Measurements from ENCODE around the gene ATP6V0C.

The ATP6V0C gene

DNA sequence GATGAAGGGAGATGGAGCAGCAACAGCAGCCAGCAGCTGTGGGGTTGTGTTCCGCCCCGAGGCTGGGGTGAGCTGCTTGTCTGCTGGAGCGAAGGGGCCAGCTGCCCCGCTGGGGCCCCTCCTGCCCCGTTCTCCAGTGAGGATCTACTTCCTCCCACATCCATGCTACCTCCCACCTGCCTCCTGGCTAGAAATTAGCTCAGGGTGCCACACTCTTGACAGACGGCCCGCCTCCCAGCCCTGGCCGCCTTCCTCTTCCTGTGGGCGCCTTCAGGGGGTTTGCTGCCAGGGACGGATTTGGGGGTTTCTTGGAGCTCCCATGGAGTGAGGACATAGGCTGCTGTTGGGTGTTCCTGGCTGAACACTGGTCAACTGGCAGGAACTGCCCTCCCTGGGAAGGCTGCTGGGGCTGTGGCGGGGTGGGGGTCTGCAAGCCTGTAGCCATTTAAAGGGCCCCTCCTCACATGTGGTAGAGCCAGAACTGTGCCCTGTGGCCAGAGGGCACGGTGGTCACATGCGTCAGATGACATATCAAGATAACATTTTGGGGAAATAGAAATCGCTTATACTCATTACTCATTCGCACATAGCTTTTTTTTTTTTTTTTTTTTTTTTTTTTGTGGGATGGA is 25.7 kb upstream of the ATP6V0C start:
- Histone ChIP-seq H2AFZ (ENCODE audit: low read length) (no peak overlapping the region), H3K4me1 (ENCODE audit: control insufficient read depth in 2 of 2, insufficient read depth in 1 of 2, low read depth in 1 of 2, low read length in 2 of 2) (peaks cover 0 to 2% of the 10 kb centered on the region in 2 donors), H3K36me3 (replicated peaks in 1 of 2; ENCODE audit: control insufficient read depth in 2 of 2, insufficient read depth in 2 of 2, low read length in 2 of 2) (peaks cover 0 to 4% of the 10 kb centered on the region in 2 donors), H2BK12ac (ENCODE audit: low read length) (peak overlapping the region; percentile 58), H2BK120ac (ENCODE audit: low read depth, low read length) (peak overlapping the region; percentile 61), H3K27me3 (ENCODE audit: control insufficient read depth in 3 of 3, insufficient read depth in 3 of 3, low read depth in 1 of 3, low read length in 3 of 3) (no peaks in the 10 kb centered on the region), H2BK15ac (ENCODE audit: low read length) (no peak overlapping the region), H4K8ac (ENCODE audit: low read depth, low read length) (no peak overlapping the region), H2BK5ac (ENCODE audit: low read length) (no peak overlapping the region), H3K4ac (ENCODE audit: low read length) (no peak overlapping the region), H3K9ac (ENCODE audit: low read depth, low read length, poor library complexity) (no peak overlapping the region), H3K4me2 (ENCODE audit: insufficient read depth, low read length, poor library complexity, severe bottlenecking) (no peak overlapping the region), H3K4me3 (ENCODE audit: low read length in 2 of 2) (no peak overlapping the region), H3K79me1 (ENCODE audit: low read depth, low read length) (peaks cover 16% of the 10 kb centered on the region), H4K91ac (ENCODE audit: low read depth, low read length, poor library complexity) (no peak overlapping the region), H3K14ac (ENCODE audit: low read length) (peak overlapping the region; percentile 8), H2AK5ac (ENCODE audit: low read depth, low read length) (peak overlapping the region; percentile 37), H3K23ac (ENCODE audit: low read depth, low read length, poor library complexity) (no peak overlapping the region), H3K9me3 (replicated peaks in 1 of 2; ENCODE audit: control insufficient read depth in 2 of 2, insufficient read depth in 1 of 2, low read depth in 1 of 2, low read length in 2 of 2) (no peaks in the 10 kb centered on the region), H3K18ac (ENCODE audit: low read length) (no peak overlapping the region), H3K27ac (replicated peaks; ENCODE audit: low read length) (no peak overlapping the region)
- WGBS, 2 donors (ENCODE audit: extremely low coverage in 2 of 2, insufficient read length in 2 of 2, insufficient replicate concordance in 1 of 2): no CpG with 5 or more reads among the region's 15 CpGs
- DNase-seq (ENCODE audit: low spot score): no peak

DNA sequence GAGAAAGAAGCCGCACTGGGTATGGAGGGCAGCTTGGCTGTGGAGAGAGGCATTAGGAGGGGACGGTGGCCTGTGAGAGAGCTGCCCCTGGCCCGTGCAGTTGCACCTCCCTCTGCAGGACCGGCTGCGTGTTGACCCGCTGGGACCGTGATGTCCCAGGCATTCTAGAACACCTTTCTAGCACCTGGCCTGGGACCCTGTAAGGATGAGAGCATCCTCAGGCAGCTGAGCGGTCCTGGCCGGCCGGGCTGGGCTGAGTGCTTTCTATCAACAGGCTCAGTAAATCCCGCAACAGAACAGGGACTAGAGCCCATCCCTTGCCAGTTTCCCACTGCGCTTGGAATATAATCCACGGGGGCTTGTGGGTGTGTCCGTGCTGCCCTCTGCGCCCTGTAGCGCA is 24.2 kb upstream of the ATP6V0C start:
- H3K23ac ChIP-seq (ENCODE audit: low read depth, low read length, poor library complexity): peak overlapping the region; percentile 16
- peaks cover 0 to 2% of the 10 kb centered on the region in 2 donors for H3K4me1 ChIP-seq (ENCODE audit: control insufficient read depth in 2 of 2, insufficient read depth in 1 of 2, low read depth in 1 of 2, low read length in 2 of 2)
- no peak overlapping the region for H3K4ac ChIP-seq (ENCODE audit: low read length)
- H3K14ac ChIP-seq (ENCODE audit: low read length): no peak overlapping the region
- no peak overlapping the region for H3K4me2 ChIP-seq (ENCODE audit: insufficient read depth, low read length, poor library complexity, severe bottlenecking)
- no peak overlapping the region for H2AFZ ChIP-seq (ENCODE audit: low read length)
- H2BK5ac ChIP-seq (ENCODE audit: low read length): no peak overlapping the region
- H3K79me1 ChIP-seq (ENCODE audit: low read depth, low read length): peaks cover 11% of the 10 kb centered on the region
- H2BK12ac ChIP-seq (ENCODE audit: low read length): no peak overlapping the region
- H3K27me3 ChIP-seq (ENCODE audit: control insufficient read depth in 3 of 3, insufficient read depth in 3 of 3, low read depth in 1 of 3, low read length in 3 of 3): no peaks in the 10 kb centered on the region
- no peak overlapping the region for H2AK5ac ChIP-seq (ENCODE audit: low read depth, low read length)
- no CpG with 5 or more reads among the region's 16 CpGs for WGBS, 2 donors (ENCODE audit: extremely low coverage in 2 of 2, insufficient read length in 2 of 2, insufficient replicate concordance in 1 of 2)
- no peak overlapping the region for H4K91ac ChIP-seq (ENCODE audit: low read depth, low read length, poor library complexity)
- H2BK15ac ChIP-seq (ENCODE audit: low read length): no peak overlapping the region
- DNase-seq (ENCODE audit: low spot score): no peak
- peaks cover 0 to 7% of the 10 kb centered on the region in 2 donors for H3K36me3 ChIP-seq (replicated peaks in 1 of 2; ENCODE audit: control insufficient read depth in 2 of 2, insufficient read depth in 2 of 2, low read length in 2 of 2)
- H3K9me3 ChIP-seq (replicated peaks in 1 of 2; ENCODE audit: control insufficient read depth in 2 of 2, insufficient read depth in 1 of 2, low read depth in 1 of 2, low read length in 2 of 2): no peaks in the 10 kb centered on the region
- no peak overlapping the region for H3K18ac ChIP-seq (ENCODE audit: low read length)
- no peak overlapping the region for H2BK120ac ChIP-seq (ENCODE audit: low read depth, low read length)
- no peak overlapping the region for H3K27ac ChIP-seq (replicated peaks; ENCODE audit: low read length)
- peak overlapping the region; percentile 9 for H3K9ac ChIP-seq (ENCODE audit: low read depth, low read length, poor library complexity)
- H3K4me3 ChIP-seq (ENCODE audit: low read length in 2 of 2): no peak overlapping the region
- H4K8ac ChIP-seq (ENCODE audit: low read depth, low read length): no peak overlapping the region

DNA sequence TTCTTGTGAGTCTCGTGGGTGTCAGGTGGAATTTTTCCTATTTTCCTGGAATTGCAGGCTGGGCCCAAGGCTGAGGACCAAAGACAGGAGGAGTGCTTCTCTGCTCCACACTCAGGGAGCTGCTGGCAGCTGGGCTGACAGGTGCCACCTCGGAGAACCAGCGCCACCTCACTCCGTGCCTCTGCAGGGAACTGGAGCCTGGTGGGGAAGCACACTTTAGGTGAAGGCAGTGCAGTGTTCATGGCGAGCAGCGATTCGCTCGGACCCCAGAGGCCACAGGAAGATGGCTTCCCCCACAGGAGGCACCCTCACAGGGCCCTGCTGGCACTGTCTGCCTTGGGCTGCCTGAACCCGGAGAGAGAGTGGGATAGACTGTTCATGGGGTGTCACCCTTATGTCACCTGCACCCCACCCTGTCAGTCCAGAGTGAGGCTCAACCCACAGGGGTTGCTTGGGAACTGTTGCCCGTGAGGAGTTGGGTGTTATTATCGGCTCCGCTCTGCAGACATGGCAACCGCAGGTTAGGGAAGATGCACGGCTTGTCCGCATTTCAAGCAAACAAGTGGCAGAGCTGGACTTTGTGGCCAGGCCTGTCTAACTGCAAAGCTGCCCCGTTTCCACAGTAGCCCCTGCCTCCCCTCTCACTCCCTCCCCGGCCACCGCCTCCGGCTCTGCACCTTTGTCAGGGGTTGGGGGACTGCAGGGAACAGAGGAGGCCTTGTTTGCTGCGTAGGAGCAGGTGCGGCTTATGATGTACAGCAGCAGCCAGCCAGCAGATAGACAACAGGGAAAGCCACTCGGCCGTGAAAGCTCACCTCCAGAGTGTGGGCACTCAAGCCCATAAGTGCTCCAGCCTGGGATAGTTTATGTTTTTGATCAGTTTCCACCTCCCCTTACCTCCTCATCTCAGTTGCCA is 23.3 kb upstream of the ATP6V0C start:
- Histone ChIP-seq H3K79me1 (ENCODE audit: low read depth, low read length) (peaks cover 11% of the 10 kb centered on the region), H3K27ac (replicated peaks; ENCODE audit: low read length) (no peak overlapping the region), H3K18ac (ENCODE audit: low read length) (no peak overlapping the region), H3K4ac (ENCODE audit: low read length) (no peak overlapping the region), H2BK120ac (ENCODE audit: low read depth, low read length) (no peak overlapping the region), H4K91ac (ENCODE audit: low read depth, low read length, poor library complexity) (no peak overlapping the region), H3K4me1 (ENCODE audit: control insufficient read depth in 2 of 2, insufficient read depth in 1 of 2, low read depth in 1 of 2, low read length in 2 of 2) (peaks cover 0 to 2% of the 10 kb centered on the region in 2 donors), H3K36me3 (replicated peaks in 1 of 2; ENCODE audit: control insufficient read depth in 2 of 2, insufficient read depth in 2 of 2, low read length in 2 of 2) (peaks cover 0 to 7% of the 10 kb centered on the region in 2 donors), H3K9me3 (replicated peaks in 1 of 2; ENCODE audit: control insufficient read depth in 2 of 2, insufficient read depth in 1 of 2, low read depth in 1 of 2, low read length in 2 of 2) (no peaks in the 10 kb centered on the region), H2BK5ac (ENCODE audit: low read length) (no peak overlapping the region), H3K23ac (ENCODE audit: low read depth, low read length, poor library complexity) (no peak overlapping the region), H3K27me3 (ENCODE audit: control insufficient read depth in 3 of 3, insufficient read depth in 3 of 3, low read depth in 1 of 3, low read length in 3 of 3) (no peaks in the 10 kb centered on the region), H2BK15ac (ENCODE audit: low read length) (no peak overlapping the region), H4K8ac (ENCODE audit: low read depth, low read length) (no peak overlapping the region), H3K9ac (ENCODE audit: low read depth, low read length, poor library complexity) (no peak overlapping the region), H2BK12ac (ENCODE audit: low read length) (no peak overlapping the region), H3K4me3 (ENCODE audit: low read length in 2 of 2) (no peak overlapping the region), H2AFZ (ENCODE audit: low read length) (no peak overlapping the region), H3K4me2 (ENCODE audit: insufficient read depth, low read length, poor library complexity, severe bottlenecking) (no peak overlapping the region), H2AK5ac (ENCODE audit: low read depth, low read length) (no peak overlapping the region), H3K14ac (ENCODE audit: low read length) (no peak overlapping the region)
- WGBS, 2 donors (ENCODE audit: extremely low coverage in 2 of 2, insufficient read length in 2 of 2, insufficient replicate concordance in 1 of 2): no CpG with 5 or more reads among the region's 23 CpGs
- DNase-seq (ENCODE audit: low spot score): no peak

DNA sequence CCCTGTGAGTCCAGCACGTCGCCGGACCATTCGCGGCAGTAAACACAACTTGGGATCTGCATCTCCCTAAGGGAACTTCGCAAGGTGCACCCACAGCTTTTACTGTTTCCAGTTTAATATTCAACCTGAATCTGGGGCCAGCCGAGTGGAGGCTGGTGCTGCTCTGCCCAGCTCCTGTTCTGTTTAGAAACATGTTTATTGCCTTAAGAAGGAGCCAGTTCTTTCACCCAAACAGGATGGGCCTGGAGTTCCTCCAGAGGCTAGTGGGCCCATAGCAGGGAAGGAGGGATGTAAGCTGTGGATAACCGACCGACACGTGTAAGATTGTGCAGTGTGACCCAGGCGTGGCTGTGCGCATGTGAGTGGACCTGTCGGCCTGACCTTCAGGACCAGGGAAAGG is 21.5 kb upstream of the ATP6V0C start:
- Histone ChIP-seq H2BK5ac (ENCODE audit: low read length) (no peak overlapping the region), H3K4me1 (ENCODE audit: control insufficient read depth in 2 of 2, insufficient read depth in 1 of 2, low read depth in 1 of 2, low read length in 2 of 2) (no peaks in the 10 kb centered on the region), H3K23ac (ENCODE audit: low read depth, low read length, poor library complexity) (peak overlapping the region; percentile 91), H3K27me3 (ENCODE audit: control insufficient read depth in 3 of 3, insufficient read depth in 3 of 3, low read depth in 1 of 3, low read length in 3 of 3) (no peaks in the 10 kb centered on the region), H2BK15ac (ENCODE audit: low read length) (no peak overlapping the region), H3K18ac (ENCODE audit: low read length) (no peak overlapping the region), H3K4me3 (ENCODE audit: low read length in 2 of 2) (peak overlapping the region in 1 of 2 donors; percentile 2), H2AFZ (ENCODE audit: low read length) (no peak overlapping the region), H2BK12ac (ENCODE audit: low read length) (no peak overlapping the region), H3K4me2 (ENCODE audit: insufficient read depth, low read length, poor library complexity, severe bottlenecking) (no peak overlapping the region), H3K27ac (replicated peaks; ENCODE audit: low read length) (no peak overlapping the region), H3K79me1 (ENCODE audit: low read depth, low read length) (peaks cover 9% of the 10 kb centered on the region), H2BK120ac (ENCODE audit: low read depth, low read length) (no peak overlapping the region), H3K9me3 (replicated peaks in 1 of 2; ENCODE audit: control insufficient read depth in 2 of 2, insufficient read depth in 1 of 2, low read depth in 1 of 2, low read length in 2 of 2) (no peaks in the 10 kb centered on the region), H3K14ac (ENCODE audit: low read length) (no peak overlapping the region), H3K4ac (ENCODE audit: low read length) (no peak overlapping the region), H3K9ac (ENCODE audit: low read depth, low read length, poor library complexity) (no peak overlapping the region), H2AK5ac (ENCODE audit: low read depth, low read length) (no peak overlapping the region), H3K36me3 (replicated peaks in 1 of 2; ENCODE audit: control insufficient read depth in 2 of 2, insufficient read depth in 2 of 2, low read length in 2 of 2) (peaks cover 13 to 22% of the 10 kb centered on the region in 2 donors), H4K8ac (ENCODE audit: low read depth, low read length) (no peak overlapping the region), H4K91ac (ENCODE audit: low read depth, low read length, poor library complexity) (no peak overlapping the region)
- DNase-seq (ENCODE audit: low spot score): no peak
- WGBS, 2 donors (ENCODE audit: extremely low coverage in 2 of 2, insufficient read length in 2 of 2, insufficient replicate concordance in 1 of 2): no CpG with 5 or more reads among the region's 13 CpGs
